HL-60 (cell line): ENCODE results near the gene PUM1.

Experiments used
- POLR2AphosphoS5 ChIP-seq: IDR thresholded peaks from 2 replicates; pipeline ENCODE4 v1.6.1; 2012; ENCODE audit warnings: low read depth
- TF ChIP-seq, protein P1 (sequence below): IDR thresholded peaks from one replicate; pipeline ENCODE4 v1.5.1; 2011; ENCODE audit warnings: low read length, control low read depth, inconsistent platforms; ENCODE audit not compliant: insufficient read depth
- TF ChIP-seq, protein P2 (sequence below): IDR thresholded peaks from 2 replicates; pipeline ENCODE4 v1.6.1; 2012; ENCODE audit warnings: low read depth; ENCODE audit not compliant: insufficient replicate concordance

DNA sequence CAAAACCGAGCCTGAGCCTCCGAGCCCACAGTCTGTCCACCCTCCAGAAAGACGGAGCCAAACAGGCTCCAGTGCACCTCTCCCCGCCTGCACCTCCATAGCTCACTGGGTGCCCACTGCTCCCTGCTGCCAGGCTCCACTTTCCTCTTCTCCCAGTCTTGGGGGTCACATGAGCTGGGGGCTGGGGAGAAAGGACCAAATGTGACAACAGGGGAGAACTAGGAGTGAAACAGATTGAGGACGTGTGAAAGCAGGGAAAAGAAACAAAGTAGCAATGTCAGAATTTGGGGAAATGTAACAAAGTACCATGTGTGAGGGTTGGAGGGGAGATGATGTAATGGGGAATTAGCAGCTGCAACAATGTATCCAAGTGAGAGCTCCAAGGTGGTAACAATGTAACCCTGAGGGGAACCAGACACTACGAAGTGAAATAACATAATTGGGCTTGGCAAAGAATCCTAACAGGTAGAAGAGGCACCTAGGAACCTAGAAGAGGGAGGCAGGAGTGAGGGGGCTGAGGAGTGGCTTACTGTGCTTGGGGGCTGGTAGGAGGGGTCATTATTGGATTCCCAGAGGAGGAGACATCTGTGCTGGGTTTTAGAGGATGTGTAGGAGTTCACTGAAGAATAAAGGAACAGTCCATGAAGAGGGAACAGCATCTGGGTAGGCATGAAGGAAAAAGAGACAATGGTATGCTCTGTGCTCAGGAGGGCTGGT is 169.4 kb downstream of the PUM1 start:
- TF ChIP-seq POLR2AphosphoS5: no peak
- TF ChIP-seq, protein P1, sequence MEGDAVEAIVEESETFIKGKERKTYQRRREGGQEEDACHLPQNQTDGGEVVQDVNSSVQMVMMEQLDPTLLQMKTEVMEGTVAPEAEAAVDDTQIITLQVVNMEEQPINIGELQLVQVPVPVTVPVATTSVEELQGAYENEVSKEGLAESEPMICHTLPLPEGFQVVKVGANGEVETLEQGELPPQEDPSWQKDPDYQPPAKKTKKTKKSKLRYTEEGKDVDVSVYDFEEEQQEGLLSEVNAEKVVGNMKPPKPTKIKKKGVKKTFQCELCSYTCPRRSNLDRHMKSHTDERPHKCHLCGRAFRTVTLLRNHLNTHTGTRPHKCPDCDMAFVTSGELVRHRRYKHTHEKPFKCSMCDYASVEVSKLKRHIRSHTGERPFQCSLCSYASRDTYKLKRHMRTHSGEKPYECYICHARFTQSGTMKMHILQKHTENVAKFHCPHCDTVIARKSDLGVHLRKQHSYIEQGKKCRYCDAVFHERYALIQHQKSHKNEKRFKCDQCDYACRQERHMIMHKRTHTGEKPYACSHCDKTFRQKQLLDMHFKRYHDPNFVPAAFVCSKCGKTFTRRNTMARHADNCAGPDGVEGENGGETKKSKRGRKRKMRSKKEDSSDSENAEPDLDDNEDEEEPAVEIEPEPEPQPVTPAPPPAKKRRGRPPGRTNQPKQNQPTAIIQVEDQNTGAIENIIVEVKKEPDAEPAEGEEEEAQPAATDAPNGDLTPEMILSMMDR: no peak
- TF ChIP-seq, protein P2, sequence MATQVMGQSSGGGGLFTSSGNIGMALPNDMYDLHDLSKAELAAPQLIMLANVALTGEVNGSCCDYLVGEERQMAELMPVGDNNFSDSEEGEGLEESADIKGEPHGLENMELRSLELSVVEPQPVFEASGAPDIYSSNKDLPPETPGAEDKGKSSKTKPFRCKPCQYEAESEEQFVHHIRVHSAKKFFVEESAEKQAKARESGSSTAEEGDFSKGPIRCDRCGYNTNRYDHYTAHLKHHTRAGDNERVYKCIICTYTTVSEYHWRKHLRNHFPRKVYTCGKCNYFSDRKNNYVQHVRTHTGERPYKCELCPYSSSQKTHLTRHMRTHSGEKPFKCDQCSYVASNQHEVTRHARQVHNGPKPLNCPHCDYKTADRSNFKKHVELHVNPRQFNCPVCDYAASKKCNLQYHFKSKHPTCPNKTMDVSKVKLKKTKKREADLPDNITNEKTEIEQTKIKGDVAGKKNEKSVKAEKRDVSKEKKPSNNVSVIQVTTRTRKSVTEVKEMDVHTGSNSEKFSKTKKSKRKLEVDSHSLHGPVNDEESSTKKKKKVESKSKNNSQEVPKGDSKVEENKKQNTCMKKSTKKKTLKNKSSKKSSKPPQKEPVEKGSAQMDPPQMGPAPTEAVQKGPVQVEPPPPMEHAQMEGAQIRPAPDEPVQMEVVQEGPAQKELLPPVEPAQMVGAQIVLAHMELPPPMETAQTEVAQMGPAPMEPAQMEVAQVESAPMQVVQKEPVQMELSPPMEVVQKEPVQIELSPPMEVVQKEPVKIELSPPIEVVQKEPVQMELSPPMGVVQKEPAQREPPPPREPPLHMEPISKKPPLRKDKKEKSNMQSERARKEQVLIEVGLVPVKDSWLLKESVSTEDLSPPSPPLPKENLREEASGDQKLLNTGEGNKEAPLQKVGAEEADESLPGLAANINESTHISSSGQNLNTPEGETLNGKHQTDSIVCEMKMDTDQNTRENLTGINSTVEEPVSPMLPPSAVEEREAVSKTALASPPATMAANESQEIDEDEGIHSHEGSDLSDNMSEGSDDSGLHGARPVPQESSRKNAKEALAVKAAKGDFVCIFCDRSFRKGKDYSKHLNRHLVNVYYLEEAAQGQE: no peak
